CD4-positive, alpha-beta T cell treated with Interferon gamma for 1 hour (primary cell): ENCODE data around the gene BTBD9.

Source experiments
- DNase-seq: peaks from one replicate; pipeline ENCODE4 v3.0.0-alpha.2; 2020

Gene BTBD9

DNA sequence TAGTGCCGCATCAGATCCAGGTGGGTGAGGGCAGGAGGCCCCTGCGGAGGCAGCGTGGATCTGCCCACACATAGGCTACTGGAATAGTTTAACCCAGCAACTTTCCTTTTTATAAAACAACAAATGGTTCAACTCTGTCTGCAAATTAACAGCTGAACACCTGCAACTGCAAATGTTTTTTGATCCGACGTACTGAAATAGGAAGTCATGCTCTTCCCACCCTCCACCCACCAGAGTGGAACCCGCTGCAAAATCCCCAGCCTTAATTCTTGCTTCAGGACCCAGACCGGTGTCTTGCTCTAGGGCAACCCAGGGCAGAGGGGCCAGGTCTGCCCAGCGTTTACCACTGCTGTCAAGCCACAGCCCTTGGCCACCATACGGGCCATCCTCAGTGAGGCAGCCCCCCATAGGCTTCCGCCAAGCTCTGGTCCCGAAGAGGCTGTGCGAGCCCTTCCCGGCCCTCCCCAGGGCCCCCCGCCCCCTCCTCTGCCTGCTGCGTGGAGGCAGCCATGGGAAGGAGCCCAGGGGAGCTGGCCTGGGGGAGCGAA is 485.9 kb downstream of the BTBD9 start:
- DNase-seq: no peak

DNA sequence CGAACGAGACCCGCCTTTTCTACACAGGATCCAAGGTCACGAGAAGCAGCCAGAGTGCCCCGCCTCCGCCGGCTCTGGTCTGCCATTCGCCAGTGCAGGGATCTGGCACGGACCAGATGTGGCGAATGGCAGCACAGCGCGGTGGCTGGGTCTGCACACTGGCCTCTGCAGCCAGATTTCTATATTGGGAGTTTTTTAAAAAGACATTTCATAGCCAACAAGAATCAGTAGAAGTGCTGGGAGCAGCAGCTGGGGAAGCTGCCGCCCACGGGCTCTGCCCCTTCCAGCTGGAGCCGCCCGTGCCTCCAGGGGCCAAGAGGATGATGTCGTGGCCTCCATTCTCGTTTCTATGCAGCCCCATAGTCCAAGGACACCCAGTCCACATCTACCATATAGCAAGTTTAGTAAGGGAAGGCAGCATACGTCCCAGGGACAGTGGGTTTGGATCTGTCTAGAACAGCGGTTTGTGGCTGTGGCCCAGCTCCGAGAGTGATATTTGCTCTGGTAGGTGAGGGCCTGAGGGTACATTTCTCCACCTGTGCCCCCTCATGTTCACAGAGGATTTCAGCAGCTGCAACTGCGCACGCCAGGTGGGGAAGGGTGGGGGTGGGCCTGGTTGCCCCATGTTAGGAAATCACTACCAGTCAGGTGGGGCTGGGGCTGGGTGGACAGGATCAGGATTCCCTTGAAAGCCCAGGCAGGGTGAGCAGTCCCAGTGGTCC is 486.5 kb downstream of the BTBD9 start:
- DNase-seq: no peak

DNA sequence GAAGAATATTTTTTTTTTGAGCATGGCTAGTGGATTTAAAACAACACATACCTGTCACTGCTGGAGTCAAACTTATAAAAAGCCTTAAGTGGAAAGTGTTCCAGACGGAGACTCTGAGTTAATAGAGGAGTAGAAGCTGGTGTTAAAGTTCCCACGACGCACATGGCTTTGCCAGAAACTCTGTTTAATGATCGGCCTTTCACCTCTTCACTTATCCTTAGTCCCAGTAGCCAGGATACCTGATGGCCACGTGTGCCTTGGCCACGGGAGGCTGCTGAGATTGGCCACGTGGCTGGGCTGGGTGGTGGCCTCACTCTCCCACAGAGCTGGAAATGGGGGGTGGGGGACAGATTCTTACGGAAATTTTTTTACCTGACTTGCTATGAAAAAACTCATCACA is 487.1 kb downstream of the BTBD9 start:
- DNase-seq: no peak

DNA sequence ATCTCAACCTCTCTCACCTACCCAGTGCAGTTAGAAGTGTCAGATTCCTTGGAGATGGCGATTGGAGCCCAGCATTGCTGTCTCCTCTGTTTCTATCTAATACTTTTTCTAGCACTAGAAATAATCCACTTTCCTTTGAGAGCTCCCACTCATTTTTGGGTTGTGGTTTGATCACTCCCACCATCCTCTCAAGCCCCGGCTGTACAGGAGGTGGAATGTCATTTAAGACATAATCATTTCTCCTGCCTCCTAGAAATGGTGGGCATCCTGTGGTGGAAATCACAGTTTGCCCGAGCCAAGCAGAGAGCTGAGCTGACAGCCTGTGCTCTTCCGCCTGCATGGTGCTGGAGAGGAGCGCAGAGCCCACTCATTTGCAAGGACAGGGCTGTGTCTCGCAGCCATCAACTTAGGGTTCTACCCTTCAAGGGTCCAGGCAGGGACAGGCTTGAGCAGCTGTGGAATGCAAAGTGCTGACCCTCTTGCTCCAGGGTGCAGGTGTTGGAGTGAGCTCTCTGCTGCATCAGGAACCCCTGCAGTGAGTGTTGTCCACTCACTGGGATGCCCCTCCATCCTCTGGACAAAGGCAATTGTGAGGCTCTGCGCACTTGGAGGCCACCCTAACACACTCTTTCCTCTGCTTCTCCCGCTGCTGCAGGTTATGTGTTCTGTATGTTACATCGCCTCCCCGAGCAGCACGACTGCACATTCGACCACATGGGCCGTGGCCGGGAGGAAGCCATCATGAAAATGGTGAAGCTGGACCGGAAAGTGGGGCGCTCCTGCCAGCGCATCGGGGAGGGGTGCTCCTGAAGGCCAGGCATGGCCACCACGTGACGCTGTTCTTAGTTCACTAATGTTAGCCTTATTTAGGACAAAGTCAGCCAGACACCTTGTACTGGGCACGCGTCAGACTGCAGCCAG is 487.9 kb downstream of the BTBD9 start:
- no peak for DNase-seq

DNA sequence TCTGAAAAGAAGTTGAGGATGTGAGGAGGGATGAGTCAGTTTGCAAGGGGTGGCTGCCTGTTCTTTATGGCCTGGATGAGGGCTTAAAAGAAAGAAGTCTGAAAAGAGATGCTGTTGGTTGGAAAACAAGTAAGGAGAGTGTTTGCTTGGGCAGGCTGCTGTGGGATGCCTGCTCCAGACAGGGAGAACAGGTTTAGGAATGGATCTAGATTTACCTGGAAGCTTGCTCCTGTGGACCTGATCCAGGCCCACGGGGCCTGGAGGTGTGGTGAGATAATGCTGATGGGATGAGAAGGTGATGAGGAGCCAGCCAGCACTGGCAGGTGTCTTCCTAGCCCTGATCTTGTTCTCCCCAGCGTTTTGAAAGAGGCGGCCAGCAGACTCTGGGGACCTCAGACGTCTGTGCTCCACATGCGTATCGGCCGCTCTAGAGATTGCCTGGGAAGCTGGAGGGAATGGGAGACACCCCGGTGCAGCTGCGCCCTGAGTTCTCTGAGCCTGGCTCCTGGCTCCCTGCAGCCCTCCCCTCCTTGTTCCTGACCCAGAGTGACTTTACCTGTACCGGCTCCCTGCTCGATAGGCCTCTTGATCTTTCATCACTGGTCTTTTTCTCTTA is 488.9 kb downstream of the BTBD9 start:
- DNase-seq: no peak

DNA sequence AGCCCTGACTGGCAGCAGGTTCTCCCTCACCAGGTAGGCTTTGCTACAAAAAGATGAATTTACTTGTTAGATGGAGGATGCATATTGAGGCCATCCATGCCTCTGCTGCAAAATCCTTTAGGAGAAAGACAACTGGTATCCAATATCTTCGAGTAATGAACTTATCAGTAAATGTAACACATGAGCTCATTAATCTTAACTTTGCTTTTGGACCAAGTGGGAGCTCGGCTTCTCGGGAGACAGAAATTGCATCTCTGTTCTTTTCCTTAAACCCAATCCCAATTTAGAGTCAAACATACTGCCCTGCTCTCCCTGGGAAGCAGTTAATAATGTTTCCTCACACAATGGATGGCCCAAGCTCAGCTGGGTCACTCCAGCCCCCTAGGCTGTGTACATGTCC is 489.7 kb downstream of the BTBD9 start:
- DNase-seq: no peak

DNA sequence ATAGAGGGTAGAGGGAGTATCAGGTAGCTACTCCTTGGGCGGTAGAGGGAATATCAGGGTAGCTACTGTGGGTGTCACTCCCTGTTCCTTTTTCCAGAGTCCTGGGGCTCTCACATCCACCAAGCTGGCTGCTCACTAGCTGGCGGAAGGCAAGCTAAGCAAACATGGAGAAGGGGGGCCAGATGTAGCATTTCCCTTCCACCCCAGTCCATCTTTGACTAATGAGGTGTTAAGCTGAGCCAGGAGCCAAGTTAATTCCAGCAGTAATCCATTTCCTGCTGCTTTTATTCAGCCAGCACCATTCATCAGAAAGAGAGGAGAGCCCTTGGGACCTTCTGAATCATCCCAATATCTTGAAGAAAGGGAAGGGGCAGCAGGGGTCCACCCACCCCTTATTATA is 490.2 kb downstream of the BTBD9 start:
- DNase-seq: no peak

DNA sequence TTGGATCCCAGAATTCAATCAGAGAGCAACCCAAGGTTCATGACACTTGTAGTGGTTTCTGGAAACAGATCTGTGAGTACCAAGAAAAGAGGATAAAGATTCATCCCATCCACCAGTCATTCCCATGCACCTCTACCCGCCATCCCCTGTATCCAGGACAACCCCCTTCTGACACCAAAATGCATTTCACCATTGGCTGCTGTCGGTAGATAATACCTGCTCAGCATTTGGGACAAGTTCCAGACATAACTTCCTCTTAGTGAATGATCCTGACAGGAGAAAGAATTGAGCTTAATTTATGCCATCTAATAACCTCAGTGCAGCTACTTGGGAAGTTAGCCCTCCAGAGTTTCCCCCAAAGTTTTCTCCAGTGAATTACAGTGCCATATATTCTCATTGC is 491.1 kb downstream of the BTBD9 start:
- no peak for DNase-seq

DNA sequence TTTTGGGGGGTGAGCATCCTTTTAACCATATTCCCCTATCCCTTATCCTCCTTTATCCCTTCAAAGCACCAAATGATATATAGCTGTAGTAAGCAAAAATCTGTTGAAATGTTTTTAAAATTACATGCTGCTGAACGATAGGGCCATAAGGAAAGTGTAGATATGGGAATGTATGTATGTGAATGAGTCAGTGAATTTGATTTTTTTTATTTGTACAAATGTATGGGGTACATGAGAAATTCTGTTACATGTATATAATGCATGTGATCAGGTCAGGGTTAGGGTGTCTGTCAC is 493.0 kb downstream of the BTBD9 start:
- DNase-seq: no peak

DNA sequence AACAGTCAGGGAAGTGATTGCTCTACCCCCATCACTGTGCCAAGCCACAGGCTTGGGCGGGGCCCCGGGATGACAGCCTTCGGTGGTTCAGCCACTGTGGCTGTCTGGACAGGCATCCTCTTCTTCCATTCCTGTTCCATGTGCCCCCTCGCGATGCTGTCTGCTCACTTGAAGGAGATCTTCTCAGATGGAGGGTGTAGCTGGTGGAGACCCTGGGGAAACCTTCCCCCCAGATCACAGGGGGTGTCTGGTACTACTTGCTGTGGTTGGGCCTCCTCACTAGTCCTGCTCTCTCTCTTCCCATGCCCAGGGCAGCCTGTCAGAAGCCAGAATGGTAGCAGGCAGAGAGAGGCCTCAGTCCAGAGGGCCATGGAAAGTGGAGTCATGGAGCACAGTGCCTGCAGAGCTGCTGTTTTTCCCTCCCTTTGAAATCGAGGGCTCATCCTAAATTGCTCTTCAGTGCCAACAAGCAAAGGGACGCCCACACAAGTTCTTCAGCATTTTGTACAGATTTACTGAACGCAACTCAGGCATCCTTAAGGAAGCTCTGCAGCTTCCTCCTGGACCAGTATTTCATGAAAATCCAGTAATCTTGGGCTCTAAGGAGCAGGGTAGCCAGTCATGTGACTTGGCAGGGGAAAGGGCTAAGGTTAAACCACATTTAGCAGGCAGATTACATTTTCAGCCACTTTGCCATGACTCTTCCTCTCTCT is 493.6 kb downstream of the BTBD9 start:
- DNase-seq: no peak

DNA sequence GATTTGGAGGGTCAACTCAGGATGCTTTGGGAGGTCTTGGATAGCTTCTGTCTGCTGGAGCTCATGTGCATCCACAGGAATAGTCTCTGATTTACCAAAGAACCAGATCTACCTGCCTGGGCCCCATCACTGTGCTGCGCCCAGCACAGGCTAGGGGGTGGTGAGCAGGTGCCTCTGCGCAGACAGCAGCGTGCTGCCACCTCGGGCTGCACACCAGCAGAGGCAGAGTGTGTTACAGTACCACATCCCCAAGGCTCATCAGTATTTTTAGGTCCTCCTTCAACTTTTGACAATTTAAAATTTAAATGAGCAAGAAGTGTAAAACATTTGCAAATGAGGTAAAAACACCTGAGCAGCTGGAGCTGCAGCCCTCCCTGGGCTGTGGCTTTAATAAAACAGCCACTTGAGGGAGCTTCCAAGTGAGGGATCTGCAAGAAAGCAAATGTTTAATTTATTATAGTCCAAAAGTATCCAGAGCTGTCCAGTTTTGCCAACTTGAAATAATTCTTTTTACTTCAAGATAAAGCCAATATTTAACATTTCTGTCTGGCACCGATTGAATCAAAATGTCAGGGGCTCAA is 495.3 kb downstream of the BTBD9 start:
- DNase-seq: no peak

DNA sequence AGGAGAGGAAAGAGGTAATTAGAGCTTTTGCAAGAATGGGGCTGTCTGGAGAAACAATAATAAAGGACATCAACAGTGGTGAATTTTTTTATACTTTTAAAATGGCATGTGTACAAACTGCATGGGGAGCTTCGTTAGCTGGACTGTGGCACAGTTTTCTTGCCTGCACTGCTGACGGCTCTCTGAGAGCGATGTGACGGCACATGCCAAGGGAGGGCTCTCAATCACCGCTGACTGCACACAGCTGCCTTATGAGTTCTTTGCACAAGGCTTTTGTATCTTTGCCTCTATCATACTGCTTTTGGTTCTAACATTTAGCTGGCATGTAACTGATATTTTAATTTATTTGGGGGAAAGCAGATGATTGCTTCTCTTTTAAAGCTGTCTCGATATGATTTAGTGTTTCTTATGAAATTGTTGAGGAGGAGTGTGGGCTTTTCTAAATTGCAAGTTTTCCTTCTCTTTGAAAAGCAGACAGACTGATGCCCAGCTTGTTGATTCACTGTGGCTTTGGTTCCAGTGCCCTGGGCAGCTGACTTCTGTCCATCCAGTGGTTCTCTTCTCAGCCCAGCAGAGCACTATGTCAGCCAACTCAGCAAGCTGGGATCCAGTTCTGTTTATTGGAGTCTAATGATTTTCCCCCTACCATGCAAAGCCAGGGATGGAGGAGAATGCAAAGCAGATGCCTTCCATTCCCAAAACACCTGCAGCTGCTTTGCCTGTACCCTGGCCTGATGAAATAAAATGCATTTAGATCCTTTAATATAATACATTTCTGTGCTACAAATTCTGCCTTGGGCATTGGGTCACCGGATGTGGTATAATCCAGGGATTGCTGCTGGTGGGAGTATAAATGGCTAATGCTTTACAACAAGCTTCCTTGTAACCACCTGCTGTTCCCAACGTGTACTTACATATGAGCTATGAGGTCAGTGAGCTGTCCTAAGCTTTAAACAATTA is 496.3 kb downstream of the BTBD9 start:
- no peak for DNase-seq

DNA sequence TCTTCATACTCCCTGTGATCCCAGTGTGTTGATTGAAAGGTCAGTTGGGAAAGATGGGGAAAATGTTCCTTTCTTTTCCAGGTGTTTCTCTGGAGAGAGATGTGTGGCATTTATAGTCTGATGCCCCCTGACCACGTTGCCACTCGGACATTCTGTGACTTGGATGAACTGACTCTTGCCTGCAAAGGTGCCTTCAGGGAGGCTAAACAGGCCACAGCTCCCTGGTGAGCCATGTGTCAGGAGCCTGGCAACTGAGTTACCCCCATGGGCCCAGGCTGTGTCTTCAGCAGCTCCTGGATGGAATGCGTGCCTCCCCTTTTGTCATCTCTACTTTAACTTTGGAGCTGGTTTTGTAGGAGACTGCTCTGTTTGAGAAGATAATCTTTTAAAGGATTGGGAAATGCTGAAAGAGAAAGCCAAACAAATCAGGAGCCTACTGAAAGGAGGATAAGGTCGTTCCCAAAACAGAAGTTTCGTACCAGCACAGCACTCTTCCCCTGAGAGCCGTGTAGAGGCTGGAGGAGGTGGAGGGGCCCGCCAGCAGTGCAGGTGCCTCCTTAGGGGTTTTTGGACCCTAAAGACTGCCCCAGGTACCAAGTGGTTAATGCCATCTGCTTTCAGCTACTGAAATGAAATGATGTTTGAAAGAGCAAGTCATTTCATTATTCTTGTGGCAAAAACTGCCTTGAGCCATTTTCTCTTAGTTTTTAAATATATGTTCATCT is 497.4 kb downstream of the BTBD9 start:
- DNase-seq: no peak

DNA sequence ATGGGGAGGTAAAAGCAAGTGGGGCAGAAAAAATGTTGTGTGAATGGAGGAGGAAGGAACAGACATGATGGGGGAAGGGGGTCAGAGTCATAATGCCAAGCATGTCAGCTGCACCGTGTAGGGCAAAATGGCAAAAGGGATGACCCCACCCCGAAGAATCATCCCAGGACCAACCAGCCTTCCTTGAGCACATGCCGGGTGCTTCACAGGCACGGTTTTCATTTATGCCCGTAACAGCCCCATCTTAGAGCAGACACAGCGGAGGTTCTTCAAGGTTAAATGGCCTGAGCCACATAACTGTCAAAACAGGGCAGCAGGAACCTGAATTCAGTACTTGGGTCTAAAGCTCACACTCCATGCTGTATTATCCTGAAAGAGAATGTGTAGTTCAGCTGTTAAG is 498.0 kb downstream of the BTBD9 start:
- DNase-seq: no peak

DNA sequence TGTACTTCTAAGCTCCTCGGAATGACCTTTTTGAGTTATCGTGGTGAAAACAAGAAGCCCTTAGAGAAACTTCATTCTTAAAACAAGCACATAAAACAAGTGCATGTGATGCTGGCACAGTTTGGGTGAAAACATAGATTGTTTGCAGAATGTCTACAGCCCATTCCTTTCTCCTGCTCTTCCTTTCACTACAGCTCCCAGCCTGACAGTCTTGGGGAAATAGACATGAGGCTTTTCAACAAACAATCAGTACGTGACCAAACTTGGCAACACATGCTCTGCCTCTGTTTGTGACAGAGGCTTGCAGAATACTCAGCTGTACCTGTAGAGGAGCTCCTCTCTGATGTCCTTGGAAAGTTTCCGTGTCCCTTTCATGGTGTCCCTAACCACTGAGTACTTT is 498.6 kb downstream of the BTBD9 start:
- DNase-seq: no peak

DNA sequence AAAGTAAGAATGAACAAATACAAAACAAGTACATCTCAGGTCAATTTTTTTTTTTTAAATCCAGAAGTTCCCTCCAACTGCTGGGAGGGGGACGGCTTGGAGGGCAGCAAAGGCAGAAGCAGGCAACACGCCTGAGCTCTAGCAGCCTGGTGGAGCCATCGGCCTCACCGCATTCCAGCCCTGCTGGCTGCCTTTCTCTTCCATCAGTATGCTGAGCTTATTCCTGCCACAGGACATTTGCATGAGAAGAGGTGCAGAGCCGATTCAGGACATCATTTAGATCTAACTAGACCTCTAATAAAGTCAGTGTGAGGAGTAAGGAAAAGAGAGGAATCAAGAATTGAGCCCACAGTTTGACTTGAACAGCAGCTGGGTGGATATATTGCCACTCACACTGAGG is 501.4 kb downstream of the BTBD9 start:
- DNase-seq: no peak

DNA sequence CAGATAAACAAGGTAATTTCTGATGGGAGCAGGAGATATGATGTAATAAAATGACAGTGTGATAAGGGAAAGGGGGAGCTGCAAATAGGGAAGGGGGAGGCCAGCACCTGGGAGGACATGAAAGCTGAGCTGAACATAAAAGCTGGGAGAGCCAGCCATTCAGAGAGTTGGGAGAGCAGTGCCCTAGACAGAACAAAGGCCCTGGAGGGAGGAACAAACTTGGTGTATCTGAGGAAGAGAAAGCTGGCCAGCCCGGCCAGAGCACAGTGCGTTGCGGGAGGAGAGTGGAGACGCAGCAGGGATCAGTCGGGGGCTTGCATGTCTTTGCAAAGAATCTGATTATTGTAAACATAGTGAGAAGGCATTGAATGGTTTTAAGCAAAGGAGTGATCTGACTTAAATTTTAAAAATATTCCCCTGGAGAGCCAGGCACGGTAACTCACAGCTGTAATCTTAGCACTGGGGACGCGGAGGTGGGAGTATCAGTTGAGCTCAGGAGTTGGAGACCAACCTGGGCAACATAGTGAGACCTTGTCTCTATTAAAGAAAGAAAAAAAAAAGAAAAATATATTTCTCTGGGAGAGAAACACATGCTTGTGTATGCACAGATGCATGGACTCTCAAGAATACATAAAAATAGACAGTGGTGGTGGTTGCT is 502.0 kb downstream of the BTBD9 start:
- DNase-seq: no peak

DNA sequence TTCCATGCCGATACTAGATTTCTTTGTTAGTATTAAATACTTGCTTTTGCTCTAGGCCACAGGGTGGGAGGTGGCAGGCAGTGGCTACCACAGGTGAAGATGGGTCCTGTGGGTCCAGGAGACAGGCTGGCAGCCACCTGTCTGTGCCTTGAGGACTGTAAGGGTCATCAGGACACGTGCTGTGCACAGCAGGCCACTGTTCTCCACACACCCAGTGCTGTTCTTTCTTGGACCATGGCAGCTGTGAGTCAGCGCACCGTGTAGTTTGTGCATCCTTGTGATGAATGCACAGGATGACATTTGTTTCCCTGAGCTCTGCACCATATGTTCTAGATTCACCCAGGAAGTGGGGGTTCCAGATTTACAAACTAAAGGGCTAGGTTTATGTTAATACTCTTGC is 503.2 kb downstream of the BTBD9 start:
- DNase-seq: no peak

DNA sequence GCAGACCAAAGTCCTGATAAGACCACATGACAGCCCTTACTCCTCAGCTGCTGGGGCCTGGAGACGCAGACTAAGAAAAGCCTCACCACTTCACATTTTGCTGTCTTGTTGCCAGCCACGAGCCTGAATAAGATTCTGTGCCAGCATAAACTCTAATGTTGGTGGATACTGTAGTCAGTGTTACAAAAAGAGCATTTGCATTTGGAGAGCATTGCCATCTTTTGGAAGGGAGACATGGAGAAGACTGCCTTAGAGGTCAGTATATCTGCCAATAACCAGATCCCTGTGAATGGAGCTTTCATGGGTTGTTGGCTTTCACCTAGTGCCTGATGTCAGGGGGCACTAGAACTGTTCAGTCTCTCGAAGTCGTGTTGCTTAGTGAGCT is 505.0 kb downstream of the BTBD9 start:
- DNase-seq: no peak

DNA sequence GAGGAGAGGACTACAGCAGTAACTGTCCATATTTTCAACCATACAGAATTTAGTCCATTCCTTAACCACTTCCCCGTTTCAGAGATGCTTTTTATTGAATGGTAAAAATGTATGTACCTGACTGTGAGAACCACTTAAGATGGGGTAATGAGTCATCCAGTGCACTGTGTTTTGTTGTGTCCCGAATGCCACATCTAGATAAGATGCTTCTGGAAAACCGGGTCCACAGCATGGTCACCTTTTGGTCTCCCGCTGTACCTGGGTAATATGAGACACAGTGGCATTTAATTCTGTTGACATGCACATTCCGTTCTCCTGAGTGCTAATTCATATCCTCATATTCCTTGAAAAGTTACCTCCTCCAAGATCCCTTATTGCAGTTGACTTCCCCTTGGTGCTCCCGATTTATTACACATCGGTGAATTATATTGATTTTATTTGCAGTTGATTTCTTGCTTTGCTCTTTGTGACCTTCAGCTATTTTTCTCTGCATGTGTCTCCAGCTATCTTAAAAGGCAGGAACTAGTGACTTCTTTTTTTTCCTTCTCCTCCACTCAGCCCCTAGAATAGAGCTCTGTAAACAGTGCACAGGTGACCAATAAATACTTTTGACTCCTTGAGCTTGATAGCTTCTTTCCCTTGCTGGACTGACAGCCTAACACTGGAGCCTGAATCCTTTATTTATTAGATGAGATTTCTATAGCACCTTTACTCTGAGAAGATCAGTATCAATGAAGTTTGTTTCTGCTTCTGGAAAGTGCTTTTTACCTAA is 505.6 kb downstream of the BTBD9 start:
- DNase-seq: no peak
